Fibroblast of mammary gland (primary cell): Measurements from ENCODE around the gene SCUBE1.

Source experiments
- DNase-seq: peaks from one replicate; pipeline ENCODE4 v3.0.0-alpha.2; 2010; ENCODE audit warnings: low read depth
- H3K4me3 ChIP-seq: 2 replicates; pipeline ENCODE4 v1.5.1; 2011; ENCODE audit warnings: low read depth, mild to moderate bottlenecking, low read length, moderate library complexity; ENCODE audit not compliant: control insufficient read depth
- CTCF ChIP-seq: conservative IDR thresholded peaks from 2 replicates; pipeline ENCODE4 v1.5.1; 2011; ENCODE audit warnings: low read depth, low read length, inconsistent platforms; ENCODE audit not compliant: control insufficient read depth, insufficient read depth

The SCUBE1 gene

DNA sequence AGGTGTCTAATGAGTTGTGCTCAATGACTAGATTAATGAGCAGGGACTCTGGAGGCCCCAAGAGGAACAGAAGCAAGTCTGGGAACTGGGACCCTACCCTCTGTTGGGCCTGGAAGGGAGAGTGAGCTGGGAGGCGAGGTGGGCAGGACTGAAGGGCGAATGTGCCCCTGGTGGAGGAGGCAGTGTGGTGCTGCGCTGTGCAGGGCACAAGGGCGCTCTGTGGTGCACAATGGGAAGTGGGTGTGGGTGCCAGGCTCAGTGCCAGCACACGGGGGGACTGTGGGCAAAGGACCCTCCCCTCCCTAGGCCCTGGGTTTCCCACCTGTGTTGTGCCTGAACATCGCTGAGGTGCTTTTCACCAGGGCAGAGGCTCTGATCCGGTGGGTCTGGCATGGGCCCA is 98.8 kb downstream of the SCUBE1 start:
- no peak for DNase-seq
- no peak for TF ChIP-seq CTCF
- H3K4me3 ChIP-seq = no peak overlapping the region

GRCh38 chr22:43243324-43243723 is 99.8 kb downstream of the SCUBE1 start:
- H3K4me3 ChIP-seq = no peak overlapping the region
- TF ChIP-seq CTCF = no peak
- no peak for DNase-seq

DNA sequence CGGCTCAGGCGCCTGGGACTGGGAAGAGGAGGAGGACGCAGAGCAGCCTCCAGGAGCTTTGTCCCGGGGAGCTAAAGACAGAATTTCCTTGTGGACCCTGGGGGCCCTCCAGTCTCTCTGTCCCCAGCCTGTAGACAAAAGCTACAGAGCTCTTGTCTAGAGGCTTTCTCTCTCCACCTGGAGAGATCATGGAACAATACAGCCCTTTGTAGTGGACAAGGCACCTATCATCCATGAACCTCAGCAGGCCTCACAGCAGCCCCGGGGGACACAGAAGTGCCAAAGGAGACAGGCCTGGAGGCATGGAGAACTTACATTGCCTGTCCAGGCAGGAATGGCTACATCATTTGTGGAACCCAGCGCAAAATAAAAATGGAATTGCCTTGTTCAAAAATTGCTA is 100.5 kb downstream of the SCUBE1 start:
- TF ChIP-seq CTCF = no peak
- no peak for DNase-seq
- no peak overlapping the region for H3K4me3 ChIP-seq

DNA sequence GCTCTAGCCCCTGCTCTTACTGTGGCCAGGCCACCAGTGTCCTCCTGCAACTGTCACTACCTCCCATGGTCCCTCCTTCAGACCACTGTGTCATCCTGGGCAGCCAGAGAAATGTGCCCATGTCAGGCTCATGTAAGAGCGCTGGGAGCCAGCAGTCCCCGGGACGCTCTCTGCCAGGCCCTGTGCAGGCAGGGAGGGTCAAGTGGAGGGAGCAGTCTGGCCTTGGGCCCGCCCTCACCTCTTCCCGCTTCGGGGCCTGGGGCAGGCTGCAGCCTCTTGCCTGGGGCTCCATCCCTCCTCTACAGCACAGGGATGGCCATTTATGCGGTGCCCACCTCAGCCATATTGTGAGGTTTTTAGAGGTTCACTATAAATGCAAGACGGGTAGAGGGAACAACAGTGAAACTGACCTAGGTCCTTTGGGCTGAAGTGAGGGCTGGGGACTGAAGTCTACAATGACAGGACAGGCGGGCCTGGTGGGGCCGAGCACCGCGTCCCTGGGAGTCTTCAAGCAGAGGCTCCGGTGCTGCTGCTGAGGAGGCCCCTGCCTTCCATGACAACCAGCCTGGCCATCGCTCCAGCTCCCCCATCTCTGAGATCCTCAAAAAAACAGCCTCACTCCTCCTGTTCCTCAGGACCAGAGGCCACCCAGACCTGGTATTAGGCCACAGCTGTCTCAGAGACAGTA is 101.3 kb downstream of the SCUBE1 start:
- no peak for DNase-seq
- no peak for TF ChIP-seq CTCF
- no peak overlapping the region for H3K4me3 ChIP-seq

- DNase-seq = no peak
- H3K4me3 ChIP-seq = no peak overlapping the region
- TF ChIP-seq CTCF = no peak
Measured at GRCh38 chr22:43241138-43241597, 102.0 kb downstream of the SCUBE1 start.

DNA sequence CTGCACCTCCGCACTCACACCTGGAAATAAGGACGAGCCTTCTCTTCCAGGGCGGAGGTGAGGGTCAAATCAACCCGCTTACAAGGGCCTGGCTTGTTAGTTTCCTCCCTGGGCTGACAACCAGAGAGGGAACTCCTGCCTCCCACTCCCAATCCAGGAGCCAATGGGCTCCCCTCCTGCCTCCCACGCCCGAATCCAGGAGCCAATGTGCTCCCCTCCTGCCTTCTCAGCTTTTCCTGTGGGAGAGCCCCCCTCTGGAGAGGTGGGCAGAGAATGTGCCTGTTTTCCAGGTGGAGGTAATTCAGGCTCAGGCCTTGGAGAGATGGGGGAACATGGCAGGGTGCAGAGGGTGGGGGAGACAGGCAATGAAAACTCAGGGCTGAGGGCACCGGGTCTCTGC is 102.6 kb downstream of the SCUBE1 start:
- TF ChIP-seq CTCF = no peak
- no peak overlapping the region for H3K4me3 ChIP-seq
- DNase-seq = no peak

DNA sequence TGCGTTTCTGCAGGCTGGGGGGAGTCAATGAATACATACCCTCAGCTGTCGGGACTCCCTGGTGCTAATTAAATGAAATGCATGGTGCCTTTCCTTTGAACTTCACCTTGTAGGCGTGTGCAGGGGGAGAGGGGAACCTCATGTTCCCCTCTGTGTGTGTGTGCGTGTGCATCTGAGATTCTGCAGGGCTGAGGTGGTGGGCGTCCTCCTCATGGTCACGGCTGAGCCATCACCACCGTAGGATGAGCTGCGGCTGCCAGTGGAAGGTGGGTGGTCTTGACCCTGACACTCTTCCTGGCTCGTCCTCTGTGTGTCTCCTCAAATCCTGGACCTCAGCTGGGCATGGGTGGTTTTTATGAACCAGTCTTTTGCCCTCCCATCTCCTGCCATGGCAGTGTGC is 103.2 kb downstream of the SCUBE1 start:
- TF ChIP-seq CTCF = no peak
- DNase-seq = no peak
- H3K4me3 ChIP-seq = no peak overlapping the region
